Nephron progenitor cell (in vitro differentiated cells): ENCODE data around the gene MFSD12.
"Not testable (repeated sequence)": the region's sequence is repeated elsewhere in the genome, so short reads cannot be mapped to it uniquely, and the experiment has no call there.

Experiments used
- DNase-seq: peaks from one replicate; pipeline ENCODE4 v3.0.0; 2021
- H3K27ac Mint-ChIP-seq: 2 replicates; pipeline ENCODE4 v1.8.0; 2021; ENCODE audit warnings: mild to moderate bottlenecking, moderate library complexity, mixed read lengths
- H3K27me3 Mint-ChIP-seq: 2 replicates; pipeline ENCODE4 v1.8.0; 2021; ENCODE audit warnings: mild to moderate bottlenecking, low read depth, mixed read lengths; ENCODE audit not compliant: poor library complexity
- H3K36me3 Mint-ChIP-seq: 2 replicates; pipeline ENCODE4 v1.8.0; 2021; ENCODE audit warnings: low read depth, mixed read lengths
- H3K4me1 Mint-ChIP-seq: 2 replicates; pipeline ENCODE4 v1.8.0; 2021; ENCODE audit warnings: mixed read lengths
- H3K4me3 Mint-ChIP-seq: 2 replicates; pipeline ENCODE4 v1.8.0; 2021; ENCODE audit warnings: mild to moderate bottlenecking, moderate library complexity, mixed read lengths
- H3K9me3 Mint-ChIP-seq: 2 replicates; pipeline ENCODE4 v1.8.0; 2021; ENCODE audit warnings: mild to moderate bottlenecking, moderate library complexity, mixed read lengths
- TF ChIP-seq, protein P1 (sequence below): fragments of 200-600 bp; sonication (generic); IDR thresholded peaks from 2 replicates; pipeline ENCODE4 v1.5.0; 2021; ENCODE audit warnings: antibody characterized with exemption

Gene MFSD12

DNA sequence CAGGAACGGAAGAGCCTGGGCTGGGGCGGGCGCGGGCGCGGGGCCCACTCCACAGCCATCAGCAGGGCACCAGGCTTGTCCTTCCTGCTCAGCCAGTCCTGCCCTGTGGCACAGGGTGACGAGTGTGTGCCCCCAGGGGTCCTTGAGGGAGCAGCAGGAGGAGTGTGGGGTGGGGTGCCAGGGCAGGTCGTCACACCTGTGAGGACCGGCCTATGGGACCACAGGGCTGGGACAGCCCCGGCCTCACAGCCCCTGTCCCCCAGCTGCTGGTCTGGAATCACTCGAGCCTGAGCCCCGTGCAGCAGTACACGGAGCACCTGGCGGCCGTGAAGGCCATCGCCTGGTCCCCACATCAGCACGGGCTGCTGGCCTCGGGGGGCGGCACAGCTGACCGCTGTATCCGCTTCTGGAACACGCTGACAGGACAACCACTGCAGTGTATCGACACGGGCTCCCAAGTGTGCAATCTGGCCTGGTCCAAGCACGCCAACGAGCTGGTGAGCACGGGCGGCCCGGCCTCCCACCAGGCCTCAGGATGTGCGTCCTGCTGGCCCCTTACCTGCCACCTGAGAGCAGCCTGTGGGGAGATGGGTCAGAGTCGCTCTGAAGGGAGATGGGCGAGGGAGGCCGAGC, 25.1 kb downstream of the MFSD12 start:
- Mint-ChIP-seq H3K4me3 (no peak overlapping the region), H3K27ac (no peak overlapping the region), H3K4me1 (no peaks in the 10 kb centered on the region), H3K36me3 (peaks cover 13% of the 10 kb centered on the region), H3K27me3 (no peaks in the 10 kb centered on the region), H3K9me3 (no peaks in the 10 kb centered on the region)
- DNase-seq = no peak
- TF ChIP-seq, protein P1, sequence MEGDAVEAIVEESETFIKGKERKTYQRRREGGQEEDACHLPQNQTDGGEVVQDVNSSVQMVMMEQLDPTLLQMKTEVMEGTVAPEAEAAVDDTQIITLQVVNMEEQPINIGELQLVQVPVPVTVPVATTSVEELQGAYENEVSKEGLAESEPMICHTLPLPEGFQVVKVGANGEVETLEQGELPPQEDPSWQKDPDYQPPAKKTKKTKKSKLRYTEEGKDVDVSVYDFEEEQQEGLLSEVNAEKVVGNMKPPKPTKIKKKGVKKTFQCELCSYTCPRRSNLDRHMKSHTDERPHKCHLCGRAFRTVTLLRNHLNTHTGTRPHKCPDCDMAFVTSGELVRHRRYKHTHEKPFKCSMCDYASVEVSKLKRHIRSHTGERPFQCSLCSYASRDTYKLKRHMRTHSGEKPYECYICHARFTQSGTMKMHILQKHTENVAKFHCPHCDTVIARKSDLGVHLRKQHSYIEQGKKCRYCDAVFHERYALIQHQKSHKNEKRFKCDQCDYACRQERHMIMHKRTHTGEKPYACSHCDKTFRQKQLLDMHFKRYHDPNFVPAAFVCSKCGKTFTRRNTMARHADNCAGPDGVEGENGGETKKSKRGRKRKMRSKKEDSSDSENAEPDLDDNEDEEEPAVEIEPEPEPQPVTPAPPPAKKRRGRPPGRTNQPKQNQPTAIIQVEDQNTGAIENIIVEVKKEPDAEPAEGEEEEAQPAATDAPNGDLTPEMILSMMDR = no peak

- no peaks in the 10 kb centered on the region for H3K4me1 Mint-ChIP-seq
- peaks cover 13% of the 10 kb centered on the region for H3K36me3 Mint-ChIP-seq
- no peaks in the 10 kb centered on the region for H3K27me3 Mint-ChIP-seq
- TF ChIP-seq, protein P1 = no peak
- H3K27ac Mint-ChIP-seq = no peak overlapping the region
- no peak for DNase-seq
- no peaks in the 10 kb centered on the region for H3K9me3 Mint-ChIP-seq
- no peak overlapping the region for H3K4me3 Mint-ChIP-seq
Measured at GRCh38 chr19:3531716-3532115, 25.7 kb downstream of the MFSD12 start.

DNA sequence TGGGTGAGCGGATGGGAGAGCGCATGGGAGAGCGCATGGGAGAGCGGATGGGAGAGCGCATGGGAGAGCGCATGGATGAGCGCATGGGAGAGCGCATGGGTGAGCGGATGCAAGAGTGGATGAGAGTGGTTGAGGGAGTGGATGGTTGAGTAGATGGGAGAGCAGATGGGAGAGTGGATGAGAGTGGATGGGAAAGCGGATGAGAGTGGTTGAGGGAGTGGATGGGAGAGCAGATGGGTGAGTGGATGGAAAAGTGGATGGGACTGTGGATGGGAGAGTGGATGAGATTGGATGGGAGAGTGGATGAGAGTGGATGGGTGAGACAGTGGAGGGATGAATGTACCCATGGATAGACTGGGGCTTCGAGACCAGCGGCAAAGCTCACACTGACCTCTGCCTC, 27.0 kb downstream of the MFSD12 start:
- Mint-ChIP-seq H3K4me3 (no peak overlapping the region), H3K4me1 (no peaks in the 10 kb centered on the region), H3K27me3 (no peaks in the 10 kb centered on the region), H3K36me3 (peaks cover 13% of the 10 kb centered on the region), H3K27ac (no peak overlapping the region), H3K9me3 (no peaks in the 10 kb centered on the region)
- DNase-seq = no peak
- TF ChIP-seq, protein P1 = no peak

- DNase-seq, H3K9me3 Mint-ChIP-seq, H3K4me3 Mint-ChIP-seq, H3K27ac Mint-ChIP-seq, H3K4me1 Mint-ChIP-seq, H3K27me3 Mint-ChIP-seq, H3K36me3 Mint-ChIP-seq: not testable (repeated sequence)
Measured at GRCh38 chr19:3529299-3529698, 28.1 kb downstream of the MFSD12 start.

GRCh38 chr19:3528539-3529211, 28.7 kb downstream of the MFSD12 start:
- peaks cover 3% of the 10 kb centered on the region for H3K27me3 Mint-ChIP-seq
- H3K9me3 Mint-ChIP-seq = no peaks in the 10 kb centered on the region
- no peak overlapping the region for H3K27ac Mint-ChIP-seq
- H3K36me3 Mint-ChIP-seq = peaks cover 14% of the 10 kb centered on the region
- no peak overlapping the region for H3K4me3 Mint-ChIP-seq
- no peak for DNase-seq
- TF ChIP-seq, protein P1 = no peak
- peaks cover 10% of the 10 kb centered on the region for H3K4me1 Mint-ChIP-seq

GRCh38 chr19:3528080-3528479, 29.3 kb downstream of the MFSD12 start:
- Mint-ChIP-seq H3K27ac (no peak overlapping the region), H3K36me3 (peaks cover 13% of the 10 kb centered on the region), H3K9me3 (no peaks in the 10 kb centered on the region), H3K4me1 (peaks cover 10% of the 10 kb centered on the region), H3K4me3 (no peak overlapping the region), H3K27me3 (peaks cover 3% of the 10 kb centered on the region)
- no peak for DNase-seq
- TF ChIP-seq, protein P1 = no peak
